Measurements from ENCODE around the gene MIP. TPM values are rescaled to one million over a fixed set of nuclear protein-coding genes. Genes with fewer than 3 reads are reported as not detected.
"Not testable (repeated sequence)": the region's sequence is repeated elsewhere in the genome, so short reads cannot be mapped to it uniquely, and the experiment has no call there.

Gene MIP
- polyA plus RNA-seq, 3 donors from 2014 or later, result 0.15 to 0.25 TPM; not detected in 1

GRCh38 chr12:56411781-56412639 is 42.4 kb downstream of the MIP start:
- Mint-ChIP-seq H3K4me3 (no peak overlapping the region), H3K27ac (no peak overlapping the region), H3K36me3 (peaks cover 0 to 5% (median 4%) of the 10 kb centered on the region in 3 donors), H3K9me3 (no peaks in the 10 kb centered on the region), H3K27me3 (ENCODE audit: low read depth in 3 of 3) (peaks cover 0 to 4% (median 0%) of the 10 kb centered on the region in 3 donors), H3K4me1 (no peaks in the 10 kb centered on the region)
- no peak for DNase-seq

- H3K9me3 Mint-ChIP-seq, result no peaks in the 10 kb centered on the region
- peaks cover 0 to 5% (median 0%) of the 10 kb centered on the region in 3 donors for H3K36me3 Mint-ChIP-seq
- peaks cover 0 to 4% (median 0%) of the 10 kb centered on the region in 3 donors for H3K27me3 Mint-ChIP-seq (ENCODE audit: low read depth in 3 of 3)
- no peak overlapping the region for H3K27ac Mint-ChIP-seq
- no peaks in the 10 kb centered on the region for H3K4me1 Mint-ChIP-seq
- no peak for DNase-seq
- H3K4me3 Mint-ChIP-seq, result no peak overlapping the region
Measured at GRCh38 chr12:56410768-56411167, 43.7 kb downstream of the MIP start.

- Mint-ChIP-seq H3K9me3 (no peaks in the 10 kb centered on the region), H3K4me3 (no peak overlapping the region), H3K27ac (no peak overlapping the region), H3K4me1 (no peaks in the 10 kb centered on the region), H3K36me3 (no peaks in the 10 kb centered on the region), H3K27me3 (ENCODE audit: low read depth in 3 of 3) (peaks cover 0 to 4% (median 0%) of the 10 kb centered on the region in 3 donors)
- DNase-seq, result no peak
Measured at GRCh38 chr12:56408799-56409417, 45.5 kb downstream of the MIP start.

GRCh38 chr12:56404227-56404626 is 50.2 kb downstream of the MIP start:
- H3K27ac Mint-ChIP-seq; H3K9me3 Mint-ChIP-seq; H3K4me1 Mint-ChIP-seq; DNase-seq; H3K36me3 Mint-ChIP-seq; H3K4me3 Mint-ChIP-seq; H3K27me3 Mint-ChIP-seq (ENCODE audit: low read depth in 3 of 3): not testable (repeated sequence)

- H3K4me3 Mint-ChIP-seq; H3K9me3 Mint-ChIP-seq; H3K27me3 Mint-ChIP-seq (ENCODE audit: low read depth in 3 of 3); H3K27ac Mint-ChIP-seq; DNase-seq; H3K36me3 Mint-ChIP-seq; H3K4me1 Mint-ChIP-seq: not testable (repeated sequence)
Measured at GRCh38 chr12:56401612-56402011, 52.8 kb downstream of the MIP start.

GRCh38 chr12:56401125-56401524 is 53.3 kb downstream of the MIP start:
- not testable (repeated sequence) for DNase-seq; H3K4me3 Mint-ChIP-seq; H3K9me3 Mint-ChIP-seq; H3K27me3 Mint-ChIP-seq (ENCODE audit: low read depth in 3 of 3); H3K4me1 Mint-ChIP-seq; H3K27ac Mint-ChIP-seq; H3K36me3 Mint-ChIP-seq

Other genes starting within 250 kb of the MIP start
- 10 to 100 TPM; 49.0 to 55.1 (median 49.3) TPM for gene RNF41, start 232.7 kb downstream of the MIP start, polyA plus RNA-seq
- 1 to 10 TPM; 3.2 to 8.8 (median 6.8) TPM for gene NABP2, start 230.3 kb downstream of the MIP start, polyA plus RNA-seq
- not detected for gene SLC39A5, start 224.6 kb downstream of the MIP start, polyA plus RNA-seq
- gene ANKRD52, start 196.3 kb downstream of the MIP start, polyA plus RNA-seq, result 10 to 100 TPM in 1 of 3 donors, 1 to 10 TPM in 2; 3.2 to 23.3 (median 3.7) TPM
- gene COQ10A, start 187.7 kb downstream of the MIP start, polyA plus RNA-seq, result 10 to 100 TPM; 12.0 to 18.6 (median 18.3) TPM
- gene CS, start 154.3 kb downstream of the MIP start, polyA plus RNA-seq, result 10 to 100 TPM; 41.7 to 82.2 (median 67.3) TPM
- 100 to 1,000 TPM; 201 to 232 (median 228) TPM for gene CNPY2, start 138.7 kb downstream of the MIP start, polyA plus RNA-seq
- 1 to 10 TPM; 4.6 to 9.4 (median 8.7) TPM for gene PAN2, start 120.7 kb downstream of the MIP start, polyA plus RNA-seq
- gene IL23A, start 115.8 kb downstream of the MIP start, polyA plus RNA-seq, result 1 to 10 TPM in 1 of 3 donors, under 1 TPM in 2; 0.21 to 1.5 (median 0.40) TPM
- gene STAT2, start 94.5 kb downstream of the MIP start, polyA plus RNA-seq, result 10 to 100 TPM; 49.5 to 78.1 (median 61.4) TPM
- gene APOF, start 91.8 kb downstream of the MIP start, polyA plus RNA-seq, result not detected
- 10 to 100 TPM in 1 of 3 donors, 1 to 10 TPM in 2; 3.5 to 11.3 (median 4.8) TPM for gene TIMELESS, start 5.2 kb downstream of the MIP start, polyA plus RNA-seq
- 1 to 10 TPM in 2 of 3 donors, under 1 TPM in 1; 0.82 to 1.1 (median 1.1) TPM for gene SPRYD4, start 13.9 kb upstream of the MIP start, polyA plus RNA-seq
- gene GLS2, start 33.5 kb upstream of the MIP start, polyA plus RNA-seq, result 1 to 10 TPM in 2 of 3 donors, under 1 TPM in 1; 0.57 to 2.0 (median 1.2) TPM
- gene RBMS2, start 67.2 kb upstream of the MIP start, polyA plus RNA-seq, result 1 to 10 TPM; 1.1 to 1.3 (median 1.3) TPM
- 10 to 100 TPM in 2 of 3 donors, 1 to 10 TPM in 1; 6.5 to 37.5 (median 11.9) TPM for gene BAZ2A, start 175.7 kb upstream of the MIP start, polyA plus RNA-seq
- gene ATP5F1B, start 191.3 kb upstream of the MIP start, polyA plus RNA-seq, result 1,000 to 10,000 TPM in 1 of 3 donors, 100 to 1,000 TPM in 2; 795 to 1,475 (median 867) TPM
- 100 to 1,000 TPM; 175 to 222 (median 180) TPM for gene PTGES3, start 233.6 kb upstream of the MIP start, polyA plus RNA-seq

All from immature natural killer cell (primary cell).